ENCODE measurements around the gene TENM4.

- no peak for TF ChIP-seq POLR2A (IDR thresholded peaks at IDR 0.05)
- TF ChIP-seq CTCF (IDR thresholded peaks at IDR 0.05 in 4 of 5, conservative IDR thresholded peaks at IDR 0.05 in 1 of 5) = no peak
Measured at GRCh38 chr11:78925387-78925786, 515.4 kb downstream of the TENM4 start.

Measured in gastrocnemius medialis (tissue), 4 donors.